ENCODE results near the gene CGB3.
"Not testable (repeated sequence)": the region's sequence is repeated elsewhere in the genome, so short reads cannot be mapped to it uniquely, and the experiment has no call there.

DNA sequence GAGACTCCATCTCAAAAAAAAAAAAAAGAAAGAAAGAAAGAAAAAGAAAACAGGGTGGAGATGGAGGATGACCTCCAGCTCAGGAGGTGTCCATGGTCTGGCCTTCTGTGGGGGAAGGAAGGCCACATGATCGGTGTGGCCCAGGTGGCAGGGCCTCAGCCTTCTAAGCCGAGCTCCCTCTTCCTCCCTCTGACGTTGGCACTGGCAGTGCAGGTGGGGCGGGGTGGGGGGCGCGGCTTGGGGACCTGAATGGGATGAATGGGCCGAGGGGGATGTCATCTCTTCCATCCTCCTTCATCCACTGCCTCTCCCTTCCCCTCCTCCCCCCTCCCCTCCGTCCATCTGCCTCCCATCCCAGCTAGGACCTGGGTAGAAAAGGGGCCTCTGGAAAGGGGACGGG, 15.6 kb upstream of the CGB3 start:
- TF ChIP-seq, protein P1, sequence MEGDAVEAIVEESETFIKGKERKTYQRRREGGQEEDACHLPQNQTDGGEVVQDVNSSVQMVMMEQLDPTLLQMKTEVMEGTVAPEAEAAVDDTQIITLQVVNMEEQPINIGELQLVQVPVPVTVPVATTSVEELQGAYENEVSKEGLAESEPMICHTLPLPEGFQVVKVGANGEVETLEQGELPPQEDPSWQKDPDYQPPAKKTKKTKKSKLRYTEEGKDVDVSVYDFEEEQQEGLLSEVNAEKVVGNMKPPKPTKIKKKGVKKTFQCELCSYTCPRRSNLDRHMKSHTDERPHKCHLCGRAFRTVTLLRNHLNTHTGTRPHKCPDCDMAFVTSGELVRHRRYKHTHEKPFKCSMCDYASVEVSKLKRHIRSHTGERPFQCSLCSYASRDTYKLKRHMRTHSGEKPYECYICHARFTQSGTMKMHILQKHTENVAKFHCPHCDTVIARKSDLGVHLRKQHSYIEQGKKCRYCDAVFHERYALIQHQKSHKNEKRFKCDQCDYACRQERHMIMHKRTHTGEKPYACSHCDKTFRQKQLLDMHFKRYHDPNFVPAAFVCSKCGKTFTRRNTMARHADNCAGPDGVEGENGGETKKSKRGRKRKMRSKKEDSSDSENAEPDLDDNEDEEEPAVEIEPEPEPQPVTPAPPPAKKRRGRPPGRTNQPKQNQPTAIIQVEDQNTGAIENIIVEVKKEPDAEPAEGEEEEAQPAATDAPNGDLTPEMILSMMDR (IDR thresholded peaks at IDR 0.05 in 8 of 11, conservative IDR thresholded peaks at IDR 0.05 in 3 of 11): not testable (repeated sequence)
- TF ChIP-seq POLR2A (IDR thresholded peaks at IDR 0.05): not testable (repeated sequence)
